Gastroesophageal sphincter (tissue), 4 donors: ENCODE measurements around the gene PRKAG2. TPM values are rescaled to one million over a fixed set of nuclear protein-coding genes. Genes with fewer than 3 reads are reported as not detected.

Experiments used
- ATAC-seq: fragments of 150-250 bp; one replicate; pipeline ENCODE4 v1.9.1; 2016; ENCODE audit warnings: mild to moderate bottlenecking, moderate library complexity
- H3K27ac ChIP-seq, 4 donors: fragments of 200-600 bp; sonication (generic) in 3 of 4; 1 replicate in 3 of 4; 2 replicates in 1 of 4; pipeline ENCODE4 v1.5.1; 2016 to 2019
- H3K27me3 ChIP-seq: fragments of 200-600 bp; sonication (generic); one replicate; pipeline ENCODE4 v1.5.1; 2019
- H3K36me3 ChIP-seq, 2 donors: fragments of 200-600 bp; sonication (generic); one replicate each; pipeline ENCODE4 v1.5.1; 2019; ENCODE audit warnings: control low read depth in 1 of 2
- H3K4me1 ChIP-seq, 3 donors: fragments of 200-600 bp; sonication (generic); 1 replicate in 2 of 3; 2 replicates in 1 of 3; pipeline ENCODE4 v1.5.1; 2016 to 2019; ENCODE audit warnings: control low read depth in 2 of 3
- H3K4me3 ChIP-seq, 2 donors: fragments of 200-600 bp; sonication (generic); one replicate each; pipeline ENCODE4 v1.5.1; 2019; ENCODE audit warnings: mild to moderate bottlenecking in 1 of 2, moderate library complexity in 1 of 2
- H3K9me3 ChIP-seq, 3 donors: fragments of 200-600 bp; sonication (generic); one replicate each; pipeline ENCODE4 v1.5.1; 2017 to 2019; ENCODE audit warnings: control low read depth in 2 of 3
- EP300 ChIP-seq: sonication (generic); formaldehyde crosslinking; IDR thresholded peaks from one replicate; pipeline ENCODE4 v1.6.1; 2017; ENCODE audit warnings: antibody characterized with exemption, mild to moderate bottlenecking
- POLR2A ChIP-seq, 2 donors: fragments of 450-650 bp; IDR thresholded peaks; one replicate each; pipeline ENCODE4 v1.6.1; 2017; ENCODE audit warnings: antibody characterized with exemption in 2 of 2, mild to moderate bottlenecking in 2 of 2, moderate library complexity in 1 of 2
- POLR2AphosphoS5 ChIP-seq: sonication (generic); formaldehyde crosslinking; IDR thresholded peaks from one replicate; pipeline ENCODE4 v1.6.1; 2017; ENCODE audit warnings: antibody characterized with exemption
- WGBS, 2 donors: methylation state at CpG; one replicate each; pipeline ENCODE4 v1.1.5; 2018; ENCODE audit warnings: low coverage in 1 of 2; 5-methylcytosine and 5-hydroxymethylcytosine counted together
- total RNA-seq, 4 donors: library from RNA; depleted of rRNA; stranded (reverse); fragments of >200 nt; gene quantifications; one replicate each; pipeline ENCODE4 v1.1.0, GENCODE V29; 2016
- TF ChIP-seq, protein P1 (sequence below), 4 experiments: fragments of 200-600 bp in 2 of 4; fragments of 450-650 bp in 2 of 4; sonication (generic) in 1 of 4; IDR thresholded peaks; one replicate each; pipeline ENCODE4 v1.5.1; 2017 to 2019; ENCODE audit warnings: antibody characterized with exemption in 4 of 4, mild to moderate bottlenecking in 2 of 4, moderate library complexity in 2 of 4

PRKAG2 gene
- total RNA-seq, 4 donors from 2014 or later, result 48.9 to 89.0 (median 75.7) TPM

DNA sequence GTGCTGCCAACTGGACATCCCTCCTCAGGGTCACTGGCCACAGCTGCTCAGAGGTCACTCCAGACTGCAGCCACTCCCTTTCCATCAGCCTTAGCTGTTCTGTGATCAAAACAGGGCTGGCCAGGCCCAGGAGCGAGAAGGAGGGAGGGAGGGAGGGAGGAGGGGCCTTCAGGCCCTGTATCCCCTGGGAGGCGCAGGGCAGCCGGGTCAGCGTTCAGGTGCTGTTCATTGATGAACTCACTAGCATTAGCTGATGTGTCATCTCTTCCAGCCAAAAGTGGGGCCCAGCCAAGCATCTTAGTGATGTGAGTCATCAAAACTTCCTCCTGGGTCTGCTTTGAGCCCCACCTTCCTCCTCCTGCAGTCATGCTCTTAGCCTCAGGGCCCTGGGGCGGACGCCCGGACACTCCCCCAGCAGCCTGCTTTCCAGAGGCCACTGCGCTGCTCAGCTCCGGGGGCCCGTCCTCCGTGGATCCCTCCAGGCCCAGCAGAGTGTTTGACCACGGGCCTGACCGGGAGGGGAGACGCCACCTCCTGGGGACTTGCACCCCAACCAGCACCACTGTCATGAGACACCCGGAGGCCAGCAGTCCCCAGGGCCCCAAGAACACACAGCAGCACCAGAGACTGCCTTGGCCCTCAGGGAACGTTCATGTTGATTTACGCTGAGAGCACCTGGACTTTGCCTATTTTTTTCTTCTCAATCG is 149.2 kb downstream of the PRKAG2 start:
- peak overlapping the region in 3 of 4 donors; percentile 61 to 79 (median 78) for H3K27ac ChIP-seq
- TF ChIP-seq POLR2AphosphoS5 (peak; percentile 71), POLR2A (IDR thresholded peaks at IDR 0.05) (no peak)
- no peak overlapping the region for H3K4me3 ChIP-seq
- ATAC-seq, result peak; percentile 94
- H3K27me3 ChIP-seq, result no peaks in the 10 kb centered on the region
- H3K36me3 ChIP-seq, result no peaks in the 10 kb centered on the region
- 64% methylated on average over 3 to 4 of the region's 18 CpGs for WGBS, 2 donors
- H3K9me3 ChIP-seq, result no peaks in the 10 kb centered on the region
- H3K4me1 ChIP-seq, result peaks cover 0 to 32% (median 18%) of the 10 kb centered on the region in 3 donors

DNA sequence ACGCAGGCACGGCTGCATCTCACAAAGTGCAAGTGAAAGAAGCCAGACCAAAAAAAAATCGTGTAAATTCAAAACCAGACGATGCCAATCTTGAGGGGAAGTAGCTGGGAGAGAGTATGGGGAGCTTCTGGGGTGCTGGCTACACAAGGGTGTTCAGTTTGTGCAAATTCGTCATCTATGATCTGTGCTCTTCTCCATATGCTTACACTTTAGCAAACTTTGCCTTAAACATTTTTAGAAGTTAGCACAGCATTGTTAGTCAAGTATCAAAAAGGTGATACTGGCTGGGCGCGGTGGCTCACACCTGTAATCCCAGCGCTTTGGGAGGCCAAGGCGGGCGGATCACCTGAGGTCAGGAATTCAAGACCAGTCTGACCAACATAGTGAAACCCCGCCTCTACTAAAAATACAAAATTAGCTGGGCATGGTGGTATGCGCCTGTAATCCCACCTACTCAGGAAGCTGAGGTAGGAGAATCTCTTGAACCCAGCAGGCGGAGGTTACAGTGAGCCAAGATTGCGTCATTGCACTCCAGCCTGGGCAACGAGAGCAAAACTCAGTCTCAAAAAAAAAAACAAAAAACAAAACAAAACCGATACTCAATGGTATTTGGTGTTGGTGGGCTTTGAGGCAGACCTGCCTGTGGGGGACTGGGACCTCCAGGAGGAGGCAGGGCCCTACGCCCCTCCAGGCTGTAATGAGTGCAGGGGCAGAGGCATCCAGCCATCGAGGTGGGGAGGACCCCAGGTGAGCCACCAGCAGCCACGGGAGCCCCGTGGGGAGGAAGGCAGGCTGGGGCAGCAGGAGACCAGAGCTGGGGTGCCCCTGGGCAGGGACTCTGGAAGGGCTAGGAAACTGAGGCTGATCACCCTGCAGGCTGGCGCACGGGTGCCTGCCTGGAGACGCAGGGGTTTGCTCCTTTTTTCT is 150.0 kb downstream of the PRKAG2 start:
- 70 to 82% methylated on average over 8 to 21 of the region's 23 CpGs for WGBS, 2 donors
- peak overlapping the region in 3 of 4 donors; percentile 61 to 79 (median 78) for H3K27ac ChIP-seq
- no peaks in the 10 kb centered on the region for H3K36me3 ChIP-seq
- ATAC-seq, result no peak
- TF ChIP-seq, protein P1, sequence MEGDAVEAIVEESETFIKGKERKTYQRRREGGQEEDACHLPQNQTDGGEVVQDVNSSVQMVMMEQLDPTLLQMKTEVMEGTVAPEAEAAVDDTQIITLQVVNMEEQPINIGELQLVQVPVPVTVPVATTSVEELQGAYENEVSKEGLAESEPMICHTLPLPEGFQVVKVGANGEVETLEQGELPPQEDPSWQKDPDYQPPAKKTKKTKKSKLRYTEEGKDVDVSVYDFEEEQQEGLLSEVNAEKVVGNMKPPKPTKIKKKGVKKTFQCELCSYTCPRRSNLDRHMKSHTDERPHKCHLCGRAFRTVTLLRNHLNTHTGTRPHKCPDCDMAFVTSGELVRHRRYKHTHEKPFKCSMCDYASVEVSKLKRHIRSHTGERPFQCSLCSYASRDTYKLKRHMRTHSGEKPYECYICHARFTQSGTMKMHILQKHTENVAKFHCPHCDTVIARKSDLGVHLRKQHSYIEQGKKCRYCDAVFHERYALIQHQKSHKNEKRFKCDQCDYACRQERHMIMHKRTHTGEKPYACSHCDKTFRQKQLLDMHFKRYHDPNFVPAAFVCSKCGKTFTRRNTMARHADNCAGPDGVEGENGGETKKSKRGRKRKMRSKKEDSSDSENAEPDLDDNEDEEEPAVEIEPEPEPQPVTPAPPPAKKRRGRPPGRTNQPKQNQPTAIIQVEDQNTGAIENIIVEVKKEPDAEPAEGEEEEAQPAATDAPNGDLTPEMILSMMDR (IDR thresholded peaks at IDR 0.05), result no peak
- TF ChIP-seq EP300 (no peak), POLR2AphosphoS5 (no peak), POLR2A (IDR thresholded peaks at IDR 0.05) (no peak)
- H3K4me3 ChIP-seq, result no peak overlapping the region
- H3K27me3 ChIP-seq, result no peaks in the 10 kb centered on the region
- peaks cover 0 to 34% (median 18%) of the 10 kb centered on the region in 3 donors for H3K4me1 ChIP-seq
- no peaks in the 10 kb centered on the region for H3K9me3 ChIP-seq

DNA sequence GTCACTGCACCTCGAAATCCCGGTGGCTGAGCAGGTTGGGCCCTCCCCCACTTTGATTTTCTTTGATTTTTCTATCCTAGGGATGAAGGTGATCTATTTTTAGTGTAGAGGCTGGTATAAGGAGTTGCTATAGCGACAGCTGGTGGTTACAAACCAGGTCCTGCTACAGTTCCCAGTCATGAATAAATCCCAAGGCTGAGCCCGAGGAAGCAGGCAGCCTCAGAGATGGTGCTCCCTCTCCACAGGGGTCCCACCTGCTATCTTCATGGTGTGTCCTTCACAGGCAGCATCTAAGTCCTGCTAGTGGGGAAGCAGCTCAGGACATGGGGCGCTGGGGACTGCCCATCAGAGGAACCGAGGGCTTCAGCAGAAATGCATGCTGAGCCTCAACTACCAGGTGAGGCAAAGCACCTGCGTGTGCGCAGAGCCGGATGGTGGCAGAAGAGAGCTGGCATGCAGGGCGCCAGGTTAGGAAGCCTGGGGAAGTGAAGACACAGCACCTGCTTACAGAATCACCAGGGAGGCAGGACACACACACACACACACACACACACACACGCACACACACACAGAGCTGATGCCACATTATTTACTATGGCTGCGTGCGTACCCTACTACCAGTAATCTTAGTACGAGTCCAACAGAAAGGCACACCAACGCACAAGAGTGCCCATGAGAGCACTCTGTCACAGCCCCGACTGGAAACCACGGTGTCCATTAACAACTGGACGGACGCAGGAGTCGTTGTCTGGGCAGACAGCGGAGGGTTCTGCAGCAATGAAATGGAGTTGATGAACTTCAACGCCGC is 150.9 kb downstream of the PRKAG2 start:
- Histone ChIP-seq H3K36me3 (no peaks in the 10 kb centered on the region), H3K4me3 (no peak overlapping the region), H3K9me3 (no peaks in the 10 kb centered on the region), H3K4me1 (peaks cover 0 to 42% (median 18%) of the 10 kb centered on the region in 3 donors), H3K27ac (peak overlapping the region in 1 of 4 donors; percentile 55), H3K27me3 (no peaks in the 10 kb centered on the region)
- no peak for TF ChIP-seq POLR2A (IDR thresholded peaks at IDR 0.05)
- TF ChIP-seq, protein P1 (IDR thresholded peaks at IDR 0.05), result peak in 3 of 4 experiments; percentile 18 to 35 (median 27)
- no peak for ATAC-seq
- WGBS, 2 donors, result 24% methylated on average over 2 of the region's 23 CpGs; no CpG with 5 or more reads in 1 of the 2 donors

DNA sequence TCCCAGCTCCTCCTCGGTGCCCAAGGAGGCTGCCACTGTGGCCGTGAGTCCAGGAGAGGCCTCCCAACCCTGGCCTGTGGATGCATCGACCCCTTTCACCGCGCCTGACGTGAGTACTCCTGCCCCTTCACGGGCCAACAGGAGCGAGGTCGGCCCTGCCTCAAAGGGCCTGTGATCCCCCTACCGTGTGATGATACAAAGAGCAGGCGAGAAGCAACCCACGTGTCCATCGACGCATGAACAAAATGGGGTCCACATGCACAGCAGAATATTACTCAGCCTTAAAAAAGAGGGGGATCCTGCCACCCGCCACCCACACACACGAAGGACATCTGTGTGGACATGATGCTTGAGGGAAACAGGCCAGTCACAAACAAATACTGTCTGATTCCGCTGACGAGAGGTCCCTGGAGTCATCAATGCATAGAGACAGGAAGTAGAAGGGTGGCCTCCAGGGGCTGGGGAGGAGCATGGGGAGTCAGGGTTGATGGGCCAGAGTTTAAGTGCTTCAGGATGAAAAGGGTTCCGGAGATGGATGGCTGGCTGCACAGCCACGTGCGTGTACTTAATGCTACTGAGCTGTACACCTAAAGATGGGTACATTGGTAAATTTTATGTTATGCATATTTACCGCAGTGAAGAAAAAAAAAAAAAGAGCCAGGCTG is 151.9 kb downstream of the PRKAG2 start:
- WGBS, 2 donors, result 77 to 81% methylated on average over 5 to 6 of the region's 22 CpGs
- Histone ChIP-seq H3K4me1 (peaks cover 0 to 52% (median 22%) of the 10 kb centered on the region in 3 donors), H3K36me3 (no peaks in the 10 kb centered on the region), H3K27ac (no peak overlapping the region), H3K4me3 (no peak overlapping the region), H3K9me3 (no peaks in the 10 kb centered on the region), H3K27me3 (no peaks in the 10 kb centered on the region)
- no peak for ATAC-seq
- no peak for TF ChIP-seq POLR2AphosphoS5
- TF ChIP-seq POLR2A (IDR thresholded peaks at IDR 0.05), result no peak
- TF ChIP-seq, protein P1 (IDR thresholded peaks at IDR 0.05), result no peak
- TF ChIP-seq EP300, result no peak
